HepG2 (cell line): Measurements from ENCODE around the gene PARVA. TPM values are rescaled to one million over a fixed set of nuclear protein-coding genes. Genes with fewer than 3 reads are reported as not detected.

Experiments
- ATAC-seq: fragments of 200-7000 bp; cut with Tn5 transposase; 3 replicates; pipeline ENCODE4 v1.9.1; 2020; ENCODE audit warnings: mild to moderate bottlenecking, moderate library complexity
- BruUV-seq: library from RNA; stranded (reverse); fragments of 400-500 nt; replicated peaks from 2 replicates; lab custom pipeline; 2021; lab: Mats Ljungman, UMichigan
- CTCF ChIA-PET: fragments of 300-600 bp; formaldehyde crosslinking; extraction: SDS; loops from one replicate; lab custom pipeline; 2021; ENCODE audit warnings: low total read pairs, inconsistent platforms, low intra/inter-chr PET ratio; lab: Yijun Ruan, JAX
- POLR2A ChIA-PET: fragments of 350-600 bp; sonication (Branson Sonifier 250); formaldehyde crosslinking; loops from one replicate; lab custom pipeline; 2020; ENCODE audit warnings: antibody characterized with exemption, inconsistent platforms; lab: Yijun Ruan, JAX
- DNase-seq: peaks from one replicate; pipeline ENCODE4 v3.0.0-alpha.2; 2015; ENCODE audit warnings: low spot score
- FAIRE-seq: peaks from 3 replicates; lab custom pipeline; 2011; peaks lifted over from hg19 to GRCh38; lab: Jason Lieb, UNC
- H2AFZ ChIP-seq: one replicate; pipeline ENCODE4 v1.6.1; 2011; ENCODE audit warnings: low read length, inconsistent platforms
- H3K27ac ChIP-seq: fragments of 300-600 bp; 3 replicates; pipeline ENCODE4 v1.8.0; 2011; ENCODE audit warnings: mixed run types, mild to moderate bottlenecking, mixed read lengths, low read length, inconsistent platforms; ENCODE audit not compliant: insufficient read depth; ENCODE audit errors: extremely low read length
- H3K27me3 ChIP-seq, 2 experiments: fragments of 200-600 bp in 1 of 2; 2 replicates in 1 of 2; 3 replicates in 1 of 2; pipeline versions ENCODE4 v1.6.0 to v1.8.0; 2011; ENCODE audit warnings: low read length in 2 of 2, mild to moderate bottlenecking in 2 of 2, moderate library complexity in 2 of 2, inconsistent platforms in 1 of 2; ENCODE audit not compliant: insufficient read depth in 2 of 2, control insufficient read depth in 1 of 2
- H3K36me3 ChIP-seq, 2 experiments: fragments of 200-600 bp in 1 of 2; replicated peaks in 1 of 2; 2 replicates in 1 of 2; 3 replicates in 1 of 2; pipeline versions ENCODE4 v1.5.1 to v1.8.0; 2011; ENCODE audit warnings: low read length in 2 of 2, inconsistent platforms in 1 of 2; ENCODE audit not compliant: insufficient read depth in 2 of 2, control insufficient read depth in 1 of 2
- H3K4me1 ChIP-seq: 2 replicates; pipeline ENCODE4 v1.5.1; 2012; ENCODE audit warnings: low read length, inconsistent platforms; ENCODE audit not compliant: insufficient read depth
- H3K4me2 ChIP-seq: 2 replicates; pipeline ENCODE4 v1.6.0; 2011; ENCODE audit warnings: low read depth, low read length, inconsistent platforms
- H3K4me3 ChIP-seq, 3 experiments: fragments of 200-600 bp in 1 of 3; sonication (generic), shearing (Covaris generic) in 1 of 3; replicated peaks in 1 of 3; 2 replicates each; pipeline ENCODE4 v1.5.1; 2011 to 2016; ENCODE audit warnings: low read length in 3 of 3, inconsistent platforms in 2 of 3, low read depth in 2 of 3, mild to moderate bottlenecking in 2 of 3, control low read depth in 1 of 3, mixed read lengths in 1 of 3; ENCODE audit not compliant: insufficient read depth in 1 of 3
- H3K79me2 ChIP-seq: one replicate; pipeline ENCODE4 v1.6.1; 2011; ENCODE audit warnings: low read length, inconsistent platforms; ENCODE audit not compliant: insufficient read depth
- H3K9ac ChIP-seq: 2 replicates; pipeline ENCODE4 v1.6.0; 2011; ENCODE audit warnings: mild to moderate bottlenecking, low read depth, low read length, inconsistent platforms; ENCODE audit not compliant: insufficient read depth
- H3K9me3 ChIP-seq: 2 replicates; pipeline ENCODE4 v1.5.1; 2012; ENCODE audit warnings: mild to moderate bottlenecking, low read length
- H4K20me1 ChIP-seq: 2 replicates; pipeline ENCODE4 v1.6.0; 2011; ENCODE audit warnings: inconsistent platforms, mild to moderate bottlenecking, low read length, moderate library complexity; ENCODE audit not compliant: insufficient read depth
- CBX5 ChIP-seq: sonication (generic); formaldehyde crosslinking; IDR thresholded peaks from 2 replicates; pipeline ENCODE4 v1.4.0; 2020; ENCODE audit warnings: missing genetic modification reagents, borderline replicate concordance
- DRAP1 ChIP-seq: IDR thresholded peaks from 2 replicates; pipeline ENCODE4 v1.6.1; 2016; ENCODE audit warnings: missing genetic modification reagents, missing compliant biosample characterization
- HDAC1 ChIP-seq: sonication (generic); formaldehyde crosslinking; IDR thresholded peaks from 2 replicates; pipeline ENCODE4 v1.5.1; 2020; ENCODE audit warnings: mild to moderate bottlenecking, missing genetic modification reagents
- MYNN ChIP-seq: sonication (generic); formaldehyde crosslinking; IDR thresholded peaks from 2 replicates; pipeline ENCODE4 v1.4.0; 2020; ENCODE audit warnings: mild to moderate bottlenecking, low read depth, missing genetic modification reagents
- RORA ChIP-seq: sonication (generic); formaldehyde crosslinking; IDR thresholded peaks from 2 replicates; pipeline ENCODE4 v1.5.0; 2020; ENCODE audit warnings: mild to moderate bottlenecking, missing genetic modification reagents, moderate library complexity
- TEAD3 ChIP-seq: optimal IDR thresholded peaks from 2 replicates; pipeline ENCODE3; 2016; ENCODE audit warnings: borderline replicate concordance
- ZBTB4 ChIP-seq: sonication (generic); formaldehyde crosslinking; IDR thresholded peaks from 2 replicates; pipeline ENCODE4 v1.4.0; 2020; ENCODE audit warnings: missing genetic modification reagents, mild to moderate bottlenecking, borderline replicate concordance
- ZBTB8A ChIP-seq: sonication (generic); formaldehyde crosslinking; IDR thresholded peaks from 2 replicates; pipeline ENCODE4 v1.4.0; 2020; ENCODE audit warnings: mild to moderate bottlenecking, low read depth, missing genetic modification reagents, borderline replicate concordance
- ZNF10 ChIP-seq: sonication (generic); formaldehyde crosslinking; IDR thresholded peaks from 2 replicates; pipeline ENCODE4 v1.4.0; 2020; ENCODE audit warnings: mild to moderate bottlenecking, low read depth, missing genetic modification reagents, borderline replicate concordance
- ZNF18 ChIP-seq: sonication (generic); formaldehyde crosslinking; IDR thresholded peaks from 2 replicates; pipeline ENCODE4 v1.8.0; 2022; ENCODE audit warnings: mild to moderate bottlenecking, missing genetic modification reagents; ENCODE audit not compliant: insufficient replicate concordance
- ZNF503 ChIP-seq: sonication (generic); formaldehyde crosslinking; IDR thresholded peaks from 2 replicates; pipeline ENCODE4 v1.4.0; 2020; ENCODE audit warnings: missing genetic modification reagents
- ZNF574 ChIP-seq: sonication (generic); formaldehyde crosslinking; IDR thresholded peaks from 2 replicates; pipeline ENCODE4 v1.4.0; 2020; ENCODE audit warnings: missing genetic modification reagents
- ZNF747 ChIP-seq: sonication (generic); formaldehyde crosslinking; IDR thresholded peaks from 2 replicates; pipeline ENCODE4 v1.8.1; 2023; ENCODE audit warnings: missing genetic modification reagents, mild to moderate bottlenecking, borderline replicate concordance
- WGBS: methylation state at CpG from one replicate; pipeline ENCODE4 v1.1.6; 2017; ENCODE audit warnings: low lambda C conversion rate; 5-methylcytosine and 5-hydroxymethylcytosine counted together
- in situ Hi-C: cut with HindIII; loops from 2 replicates; pipeline ENCODE4 v1.10.0; 2017; ENCODE audit warnings: low pct_unique_long_range_greater_than_20kb; ENCODE audit not compliant: extremely low pct_ligation_motif_present
- intact Hi-C: fragments of 100-400 bp; cut with micrococcal nuclease; formaldehyde crosslinking; loops from one replicate; pipeline ENCODE4 v1.10.0; 2022; ENCODE audit not compliant: unreplicated experiment
- polyA plus RNA-seq, 8 experiments: library from polyadenylated mRNA; depleted of rRNA in 3 of 8; stranded (reverse) in 7 of 8; unstranded in 1 of 8; fragments of >200 nt; fragmentation: Illumina TruSeq in 4 of 8; extraction: Trizol in 4 of 8; gene quantifications; 2 replicates each; pipeline versions ENCODE4 v1.2.1 to v1.2.3, GENCODE V29; 2011 to 2016; ENCODE audit warnings: low read depth in 4 of 8, missing spikeins in 1 of 8, mixed read lengths in 1 of 8; ENCODE audit not compliant: insufficient read depth in 1 of 8
- total RNA-seq, 5 experiments: library from RNA; depleted of rRNA; stranded (reverse); fragments of >200 nt; fragmentation: Illumina TruSeq; extraction: Trizol; gene quantifications; 2 replicates each; pipeline ENCODE4 v1.2.3, GENCODE V29; 2016; ENCODE audit warnings: low read depth in 1 of 5

The PARVA gene
- total and polyA plus RNA-seq, 2 of the 13 experiments (the other 11 are each of a cell fraction or from before 2014, with no cell fraction given) = 5.9 to 9.1 TPM

- TF ChIP-seq ZBTB4 (CRISPR knock-in tag) (no peak), TEAD3 (no peak)
Measured at GRCh38 chr11:12559011-12559410, 181.6 kb downstream of the PARVA start (continued).

GRCh38 chr11:12560362-12560761 is 183.0 kb downstream of the PARVA start:
- no peak overlapping the region for H3K9ac ChIP-seq
- H3K4me2 ChIP-seq = no peak overlapping the region
- in situ Hi-C loops = no loop called here
- H3K79me2 ChIP-seq = no peaks in the 10 kb centered on the region
- CTCF ChIA-PET = no interaction called here
- DNase-seq = no peak
- H3K4me3 ChIP-seq = no peak overlapping the region
- POLR2A ChIA-PET = no interaction called here
- no peaks in the 10 kb centered on the region; a peak in 1 of 5 replicates for H3K27me3 ChIP-seq
- intact Hi-C loops = no loop called here
- ATAC-seq = no peak
- no peak for FAIRE-seq
- BruUV-seq = no TSS peak
- 31% methylated on average over 3 of the region's 3 CpGs for WGBS
- H3K9me3 ChIP-seq = no peaks in the 10 kb centered on the region
- H3K4me1 ChIP-seq = peaks cover 7% of the 10 kb centered on the region
- no peak overlapping the region for H2AFZ ChIP-seq
- no peaks in the 10 kb centered on the region for H3K36me3 ChIP-seq
- H4K20me1 ChIP-seq = no peaks in the 10 kb centered on the region
- H3K27ac ChIP-seq = no peak overlapping the region
- TF ChIP-seq DRAP1 (CRISPR knock-in tag) = no peak
- TF ChIP-seq ZNF503 (CRISPR knock-in tag) = no peak
- TF ChIP-seq ZBTB8A (CRISPR knock-in tag) = no peak
- TF ChIP-seq ZNF574 (CRISPR knock-in tag) = no peak
- TF ChIP-seq HDAC1 (CRISPR knock-in tag) = no peak
- no peak for TF ChIP-seq CBX5 (CRISPR knock-in tag)
- no peak for TF ChIP-seq ZNF747 (CRISPR knock-in tag)
- no peak for TF ChIP-seq MYNN
- no peak for TF ChIP-seq ZNF10 (CRISPR knock-in tag)
- no peak for TF ChIP-seq ZNF18 (CRISPR knock-in tag)
- TF ChIP-seq RORA (CRISPR knock-in tag) = no peak
